A549 (cell line): ENCODE measurements around the gene ANTXR1.

Source experiments
- BHLHE40 ChIP-seq: IDR thresholded peaks from 2 replicates; pipeline ENCODE4 v1.6.1; 2012; ENCODE audit warnings: low read depth, low read length, inconsistent platforms
- CEBPB ChIP-seq, 2 experiments: fragments of >200 bp in 1 of 2; sonication (Bioruptor Twin) in 1 of 2; formaldehyde crosslinking in 1 of 2; IDR thresholded peaks; 2 replicates each; pipeline ENCODE4 v1.6.1; 2012 to 2016
- CTCF ChIP-seq: fragments of >200 bp; sonication (Bioruptor Twin); formaldehyde crosslinking; IDR thresholded peaks from 3 replicates; pipeline ENCODE4 v1.5.1; 2016
- ESRRA ChIP-seq: fragments of 150-350 bp; IDR thresholded peaks from 2 replicates; pipeline ENCODE4 v1.6.1; 2014; ENCODE audit warnings: mild to moderate bottlenecking, low read length, borderline replicate concordance
- JUN ChIP-seq, 2 experiments: fragments of >200 bp; sonication (Bioruptor Twin); formaldehyde crosslinking; IDR thresholded peaks; 2 replicates in 1 of 2; 3 replicates in 1 of 2; pipeline ENCODE4 v1.6.1; 2016 to 2017
- MYC ChIP-seq: IDR thresholded peaks from 2 replicates; pipeline ENCODE4 v1.6.1; 2012; ENCODE audit warnings: mild to moderate bottlenecking, inconsistent platforms, low read length, improper control_type of control experiment, borderline replicate concordance
- POLR2A ChIP-seq: IDR thresholded peaks from 2 replicates; pipeline ENCODE4 v1.6.1; 2012; ENCODE audit warnings: mild to moderate bottlenecking, low read length
- RAD21 ChIP-seq, 2 experiments: fragments of >200 bp in 1 of 2; sonication (Bioruptor Twin) in 1 of 2; formaldehyde crosslinking in 1 of 2; IDR thresholded peaks in 1 of 2; conservative IDR thresholded peaks in 1 of 2; 2 replicates in 1 of 2; 3 replicates in 1 of 2; pipeline ENCODE4 v1.6.1; 2012 to 2018; ENCODE audit warnings: inconsistent platforms in 1 of 2
- RFX5 ChIP-seq: fragments of 450-650 bp; IDR thresholded peaks from 2 replicates; pipeline ENCODE4 v1.7.1; 2014; ENCODE audit warnings: antibody characterized with exemption, mild to moderate bottlenecking, moderate library complexity
- TP53 ChIP-seq: fragments of 250-450 bp; sonication (Bioruptor Pico); IDR thresholded peaks from 2 replicates; pipeline ENCODE4 v1.5.0; 2021; ENCODE audit warnings: mild to moderate bottlenecking, moderate library complexity

- TF ChIP-seq TP53 (CRISPR knock-in tag) (no peak), MYC (no peak), CTCF (no peak), POLR2A (no peak), CEBPB (IDR thresholded peaks at IDR 0.05) (no peak), RFX5 (no peak), BHLHE40 (no peak), JUN (IDR thresholded peaks at IDR 0.05) (no peak), RAD21 (conservative IDR thresholded peaks at IDR 0.05 in 1 of 2, IDR thresholded peaks at IDR 0.05 in 1 of 2) (no peak), ESRRA (no peak)
Observed at GRCh38 chr2:69097891-69098655, 85.1 kb downstream of the ANTXR1 start.
